T-cell (primary cell): ENCODE measurements around the gene ZNF564. TPM values are rescaled to one million over a fixed set of nuclear protein-coding genes. Genes with fewer than 3 reads are reported as not detected.
"Not testable (repeated sequence)": the region's sequence is repeated elsewhere in the genome, so short reads cannot be mapped to it uniquely, and the experiment has no call there.

Source experiments
- ATAC-seq, 4 experiments: fragments of 200-7000 bp in 3 of 4; fragments of 150-1000 bp in 1 of 4; cut with Tn5 transposase; replicated peaks in 1 of 4; 1 replicate in 3 of 4; 2 replicates in 1 of 4; pipeline ENCODE4 v1.10.0; 2021; ENCODE audit warnings: moderate library complexity in 3 of 4, mild to moderate bottlenecking in 2 of 4, moderate number of reproducible peaks in 1 of 4
- CTCF ChIA-PET, 2 donors: fragments of 300-600 bp; sonication (Branson Sonifier 250); formaldehyde crosslinking; loops; one replicate each; lab custom pipeline; 2022; ENCODE audit warnings: antibody characterized with exemption in 2 of 2; lab: Charles Lee
- POLR2A ChIA-PET, 2 donors: fragments of 300-600 bp; sonication (Branson Sonifier 250); formaldehyde crosslinking; loops; one replicate each; lab custom pipeline; 2022; ENCODE audit warnings: antibody characterized with exemption in 2 of 2; lab: Charles Lee
- DNase-seq, 35 experiments: peaks; one replicate each; pipeline versions ENCODE4 v3.0.0 to v3.0.0-alpha.2; 2013 to 2023
- H3K27ac ChIP-seq: one replicate; pipeline ENCODE4 v1.5.1; 2013; ENCODE audit warnings: low read length
- H3K27me3 ChIP-seq, 2 experiments: replicated peaks in 1 of 2; 1 replicate in 1 of 2; 2 replicates in 1 of 2; pipeline versions ENCODE4 v1.6.1 to v1.7.0; 2013; ENCODE audit warnings: low read length in 1 of 2, mixed read lengths in 1 of 2; ENCODE audit not compliant: control insufficient read depth in 2 of 2, insufficient read depth in 2 of 2; ENCODE audit errors: extremely low read depth in 1 of 2
- H3K36me3 ChIP-seq, 2 donors: 1 replicate in 1 of 2; 2 replicates in 1 of 2; pipeline versions ENCODE4 v1.6.1 to v1.7.0; 2013; ENCODE audit warnings: low read length in 1 of 2; ENCODE audit not compliant: control insufficient read depth in 2 of 2, insufficient read depth in 1 of 2; ENCODE audit errors: extremely low read depth in 1 of 2
- H3K4me1 ChIP-seq, 2 experiments: 1 replicate in 1 of 2; 2 replicates in 1 of 2; pipeline versions ENCODE4 v1.6.1 to v1.7.0; 2013; ENCODE audit warnings: low read length in 2 of 2, mixed read lengths in 1 of 2; ENCODE audit not compliant: insufficient read depth in 2 of 2, control insufficient read depth in 1 of 2; ENCODE audit errors: extremely low read depth in 1 of 2
- H3K4me3 ChIP-seq, 2 donors: 1 replicate in 1 of 2; 2 replicates in 1 of 2; pipeline versions ENCODE4 v1.5.1 to v1.7.0; 2013; ENCODE audit warnings: mild to moderate bottlenecking in 2 of 2, low read length in 1 of 2, moderate library complexity in 1 of 2; ENCODE audit not compliant: control insufficient read depth in 1 of 2; ENCODE audit errors: extremely low read depth in 1 of 2
- H3K9me3 ChIP-seq: 2 replicates; pipeline ENCODE4 v1.7.0; 2013
- H3K27ac Mint-ChIP-seq, 2 donors: one replicate each; pipeline ENCODE4 v1.8.0; 2020 to 2021; ENCODE audit warnings: mild to moderate bottlenecking in 2 of 2, mixed read lengths in 2 of 2
- H3K27me3 Mint-ChIP-seq, 2 donors: one replicate each; pipeline ENCODE4 v1.8.0; 2021 to 2022; ENCODE audit warnings: mixed read lengths in 2 of 2
- H3K36me3 Mint-ChIP-seq: one replicate; pipeline ENCODE4 v1.8.0; 2021; ENCODE audit warnings: mixed read lengths
- H3K4me1 Mint-ChIP-seq, 3 donors: one replicate each; pipeline ENCODE4 v1.8.0; 2020 to 2022; ENCODE audit warnings: mixed read lengths in 3 of 3, mild to moderate bottlenecking in 1 of 3
- H3K4me3 Mint-ChIP-seq, 3 donors: one replicate each; pipeline ENCODE4 v1.8.0; 2020 to 2022; ENCODE audit warnings: mild to moderate bottlenecking in 3 of 3, mixed read lengths in 3 of 3, moderate library complexity in 3 of 3
- H3K9me3 Mint-ChIP-seq, 3 donors: one replicate each; pipeline ENCODE4 v1.8.0; 2020 to 2022; ENCODE audit warnings: mixed read lengths in 3 of 3
- WGBS: methylation state at CpG from one replicate; pipeline ENCODE4 v1.1.5; 2013; ENCODE audit warnings: missing lambda C conversion rate; ENCODE audit not compliant: insufficient coverage; 5-methylcytosine and 5-hydroxymethylcytosine counted together
- total RNA-seq, 35 experiments: library from RNA in 6 of 35; stranded (reverse) in 6 of 35; fragments of 120-200 nt in 1 of 35; gene quantifications; one replicate each; pipeline versions ENCODE4 v1.2.1 to v1.2.4 and lab custom pipeline; 2013 to 2026

The ZNF564 gene
- total RNA-seq, 5 donors from 2014 or later (not counting 1 experiment from before 2014, with no cell fraction given) = 14.2 to 21.8 (median 20.8) TPM

DNA sequence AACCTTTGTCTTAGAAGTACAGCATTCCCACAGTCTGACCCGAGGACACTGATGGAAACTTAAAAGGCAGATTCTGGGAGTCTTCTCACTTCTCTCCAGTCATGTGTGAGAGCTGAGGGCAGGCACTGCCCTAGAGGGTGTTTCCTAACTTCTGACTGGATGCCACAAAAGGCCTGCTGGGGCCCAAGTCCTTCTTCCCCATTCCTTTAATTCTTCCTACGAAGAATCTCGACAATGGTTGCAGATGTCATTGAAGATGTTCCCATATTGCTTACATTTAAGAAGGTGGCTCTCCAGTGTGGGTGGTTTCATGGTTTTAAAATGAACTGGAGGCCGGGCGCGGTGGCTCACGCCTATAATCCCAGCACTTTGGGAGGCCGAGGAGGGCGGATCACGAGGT, 27.4 kb upstream of the ZNF564 start:
- Mint-ChIP-seq H3K4me3 (no peak overlapping the region), H3K36me3 (peaks cover 48% of the 10 kb centered on the region), H3K4me1 (peaks cover 11 to 12% (median 12%) of the 10 kb centered on the region in 3 donors), H3K27ac (no peak overlapping the region), H3K27me3 (no peaks in the 10 kb centered on the region), H3K9me3 (peaks cover 0 to 17% (median 13%) of the 10 kb centered on the region in 3 donors)
- ATAC-seq (no peak), DNase-seq (no peak)
- 100% methylated on average over 1 of the region's 10 CpGs for WGBS
- CTCF ChIA-PET = interaction anchor here (0.6 to 0.7 kb wide), 2 partner anchors 14 to 79 kb away, joined by 4 to 6 read pairs; no protein-coding TSS in a partner anchor
- peaks cover 7 to 8% of the 10 kb centered on the region in 2 experiments for H3K4me1 ChIP-seq
- H3K27me3 ChIP-seq = no peaks in the 10 kb centered on the region
- POLR2A ChIA-PET = no interaction called here
- no peak overlapping the region for H3K4me3 ChIP-seq
- H3K36me3 ChIP-seq = peaks cover 3 to 27% of the 10 kb centered on the region in 2 donors
- no peak overlapping the region for H3K27ac ChIP-seq
- peaks cover 6% of the 10 kb centered on the region for H3K9me3 ChIP-seq

DNA sequence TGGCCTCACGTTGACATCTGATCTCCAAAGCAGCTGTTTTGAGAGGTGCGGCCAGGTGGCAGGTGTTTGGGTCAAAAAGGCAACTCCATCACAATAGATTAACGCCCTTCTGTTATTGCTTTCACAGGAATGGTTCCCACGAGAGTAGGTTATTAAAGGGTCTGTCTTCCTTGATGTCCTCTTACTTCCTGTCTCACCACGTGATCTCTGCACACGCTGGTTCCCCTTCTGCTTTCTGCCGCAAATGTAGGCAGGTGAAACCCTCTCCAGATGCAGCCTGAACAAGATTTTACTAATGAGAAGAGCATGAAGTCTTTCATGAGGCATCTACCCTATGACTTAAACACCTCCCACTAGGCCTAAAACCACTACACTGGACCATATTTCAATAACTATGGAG, 22.8 kb upstream of the ZNF564 start:
- ATAC-seq = peak in 3 of 4 experiments; percentile 57 to 70 (median 65)
- 33% methylated on average over 4 of the region's 7 CpGs for WGBS
- peaks cover 11 to 16% (median 12%) of the 10 kb centered on the region in 3 donors for H3K4me1 Mint-ChIP-seq
- peaks cover 9% of the 10 kb centered on the region for H3K36me3 Mint-ChIP-seq
- no peaks in the 10 kb centered on the region for H3K36me3 ChIP-seq
- no peak overlapping the region for H3K4me3 ChIP-seq
- H3K27me3 Mint-ChIP-seq = no peaks in the 10 kb centered on the region
- no peaks in the 10 kb centered on the region for H3K27me3 ChIP-seq
- H3K27ac Mint-ChIP-seq = peak overlapping the region in 1 of 2 donors; percentile 84
- no peak overlapping the region for H3K27ac ChIP-seq
- peak overlapping the region in 1 of 3 donors; percentile 51 for H3K4me3 Mint-ChIP-seq
- H3K4me1 ChIP-seq = peaks cover 7 to 9% of the 10 kb centered on the region in 2 experiments
- DNase-seq = peak in 7 of 35 experiments; percentile 3 to 32 (median 13)
- no peaks in the 10 kb centered on the region for H3K9me3 Mint-ChIP-seq
- H3K9me3 ChIP-seq = no peaks in the 10 kb centered on the region
- CTCF ChIA-PET = no interaction called here
- POLR2A ChIA-PET = no interaction called here

DNA sequence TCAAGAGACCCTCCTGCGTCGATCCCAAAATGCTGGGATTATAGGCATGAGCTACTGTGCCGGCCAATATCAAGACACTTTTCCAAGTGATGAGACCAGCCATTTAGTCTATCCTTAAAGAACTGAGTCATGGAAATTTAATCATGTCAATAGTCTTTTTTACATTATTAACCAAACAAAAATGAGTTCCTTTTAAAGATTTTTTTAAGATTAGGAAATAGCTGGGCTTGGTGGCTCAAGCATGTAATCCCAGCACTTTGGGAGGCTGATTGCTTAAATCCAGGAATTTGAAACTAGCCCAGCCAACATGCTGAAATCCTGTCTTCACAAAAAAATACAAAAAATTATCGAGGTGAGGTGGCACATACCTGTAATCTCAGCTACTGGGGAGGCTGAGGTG, 16.7 kb upstream of the ZNF564 start:
- 100% methylated on average over 3 of the region's 4 CpGs for WGBS
- H3K36me3 Mint-ChIP-seq = no peaks in the 10 kb centered on the region
- Histone ChIP-seq H3K4me3 (no peak overlapping the region), H3K27ac (no peak overlapping the region), H3K36me3 (no peaks in the 10 kb centered on the region), H3K27me3 (no peaks in the 10 kb centered on the region), H3K9me3 (no peaks in the 10 kb centered on the region), H3K4me1 (peaks cover 0 to 6% of the 10 kb centered on the region in 2 experiments)
- no peak overlapping the region for H3K4me3 Mint-ChIP-seq
- H3K27me3 Mint-ChIP-seq = peaks cover 0 to 1% of the 10 kb centered on the region in 2 donors
- peaks cover 4 to 8% (median 6%) of the 10 kb centered on the region in 3 donors for H3K4me1 Mint-ChIP-seq
- no peak overlapping the region for H3K27ac Mint-ChIP-seq
- ChIA-PET POLR2A (no interaction called here), CTCF (no interaction called here)
- ATAC-seq (no peak), DNase-seq (no peak)
- H3K9me3 Mint-ChIP-seq = no peaks in the 10 kb centered on the region

DNA sequence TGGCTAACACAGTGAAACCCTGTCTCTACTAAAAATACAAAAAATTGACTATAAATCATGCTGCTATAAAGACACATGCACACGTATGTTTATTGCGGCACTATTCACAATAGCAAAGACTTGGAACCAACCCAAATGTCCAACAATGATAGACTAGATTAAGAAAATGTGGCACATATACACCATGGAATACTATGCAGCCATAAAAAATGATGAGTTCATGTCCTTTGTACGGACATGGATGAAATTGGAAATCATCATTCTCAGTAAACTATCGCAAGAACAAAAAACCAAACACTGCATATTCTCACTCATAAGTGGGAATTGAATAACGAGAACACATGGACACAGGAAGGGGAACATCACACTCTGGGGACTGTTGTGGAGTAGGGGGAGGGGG, 15.1 kb upstream of the ZNF564 start:
- POLR2A ChIA-PET, H3K36me3 Mint-ChIP-seq, H3K4me3 ChIP-seq, DNase-seq, H3K9me3 ChIP-seq, H3K36me3 ChIP-seq, H3K9me3 Mint-ChIP-seq, H3K4me1 Mint-ChIP-seq, H3K27me3 ChIP-seq, H3K27ac Mint-ChIP-seq, ATAC-seq, H3K4me3 Mint-ChIP-seq, H3K27ac ChIP-seq, H3K27me3 Mint-ChIP-seq, H3K4me1 ChIP-seq: not testable (repeated sequence)
- WGBS = no CpG with 5 or more reads among the region's 5 CpGs
- CTCF ChIA-PET = interaction anchor here in 1 of 2 donors (0.6 kb wide), 1 partner anchor 179 kb away, joined by 3 read pairs; no protein-coding TSS in a partner anchor

DNA sequence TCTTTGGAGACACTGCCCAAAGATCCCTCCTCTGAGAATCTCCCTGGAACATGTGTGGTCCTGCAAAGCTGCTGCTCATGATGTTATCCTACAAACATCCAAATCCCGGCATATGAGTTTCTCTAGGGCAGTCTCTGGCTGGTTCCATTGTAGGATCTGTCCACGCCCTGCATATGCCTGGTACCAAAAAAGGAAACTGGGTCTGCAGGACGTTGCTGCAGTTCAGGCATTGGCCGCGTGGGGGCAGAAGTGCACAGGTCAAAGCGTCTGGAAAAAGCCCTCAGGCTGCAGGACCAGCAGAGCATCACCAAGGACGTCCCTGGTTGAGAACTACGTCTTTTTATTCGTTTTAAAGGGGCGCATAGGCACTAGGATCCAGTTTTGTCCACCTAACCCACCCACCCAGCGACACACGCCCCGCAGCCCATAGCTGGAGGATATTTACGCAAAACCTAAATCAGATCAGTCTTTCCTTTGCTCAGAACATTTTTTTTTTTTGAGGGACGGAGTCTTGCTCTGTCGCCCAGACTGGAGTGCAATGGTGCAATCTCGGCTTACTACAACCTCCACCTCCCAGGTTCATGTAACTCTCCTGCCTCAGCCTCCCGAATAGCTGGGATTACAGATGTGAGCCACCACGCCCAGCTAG, 12.9 kb upstream of the ZNF564 start:
- Mint-ChIP-seq H3K27ac (peak overlapping the region in 1 of 2 donors; percentile 12), H3K9me3 (no peaks in the 10 kb centered on the region), H3K4me1 (peaks cover 4 to 6% (median 5%) of the 10 kb centered on the region in 3 donors), H3K4me3 (no peak overlapping the region), H3K36me3 (no peaks in the 10 kb centered on the region), H3K27me3 (peaks cover 0 to 1% of the 10 kb centered on the region in 2 donors)
- ATAC-seq = peak; percentile 94 to 96 (median 95)
- POLR2A ChIA-PET = no interaction called here
- Histone ChIP-seq H3K27me3 (no peaks in the 10 kb centered on the region), H3K4me3 (no peak overlapping the region), H3K9me3 (no peaks in the 10 kb centered on the region), H3K36me3 (no peaks in the 10 kb centered on the region), H3K4me1 (peaks cover 0 to 6% of the 10 kb centered on the region in 2 experiments), H3K27ac (no peak overlapping the region)
- WGBS = 16% methylated on average over 13 of the region's 19 CpGs
- DNase-seq = peak; percentile 66 to 94 (median 86)
- CTCF ChIA-PET = interaction anchor here (0.5 to 1.5 kb wide), 10 partner anchors 15 to 283 kb away, joined by 3 to 7 read pairs (median 4); no protein-coding TSS in a partner anchor

DNA sequence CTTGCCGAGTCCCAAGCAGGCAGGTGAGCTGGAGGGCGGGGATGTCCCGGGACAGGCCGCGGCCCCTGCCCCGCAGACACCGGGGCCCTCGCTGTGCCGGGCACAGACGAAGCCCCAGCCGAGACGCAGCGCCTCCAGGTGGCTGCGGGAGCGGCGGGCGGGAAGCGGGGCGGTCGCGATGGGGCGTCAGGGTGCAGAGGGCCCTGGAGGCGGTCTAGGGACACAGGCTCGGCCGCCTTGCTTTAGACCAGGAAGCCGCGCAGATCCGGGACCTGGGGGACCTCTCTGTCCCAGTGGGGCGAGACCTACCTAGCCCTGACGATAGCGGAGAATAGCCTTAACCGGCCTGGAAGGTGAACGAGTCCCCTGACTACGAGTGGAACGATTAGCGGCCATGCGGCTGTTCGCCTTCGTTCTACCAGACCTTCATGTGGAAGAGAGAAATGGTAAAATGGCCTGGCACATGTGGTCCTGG, 4.2 kb upstream of the ZNF564 start:
- Mint-ChIP-seq H3K9me3 (no peaks in the 10 kb centered on the region), H3K27me3 (no peaks in the 10 kb centered on the region), H3K27ac (no peak overlapping the region), H3K4me1 (peaks cover 9 to 23% (median 17%) of the 10 kb centered on the region in 3 donors), H3K36me3 (no peaks in the 10 kb centered on the region), H3K4me3 (no peak overlapping the region)
- H3K27ac ChIP-seq = no peak overlapping the region
- CTCF ChIA-PET = no interaction called here
- H3K27me3 ChIP-seq = peaks cover 0 to 5% of the 10 kb centered on the region in 2 experiments
- no peaks in the 10 kb centered on the region for H3K36me3 ChIP-seq
- peaks cover 4 to 16% of the 10 kb centered on the region in 2 experiments for H3K4me1 ChIP-seq
- no peaks in the 10 kb centered on the region for H3K9me3 ChIP-seq
- no peak for ATAC-seq
- no peak for DNase-seq
- 65% methylated on average over 39 of the region's 39 CpGs for WGBS
- POLR2A ChIA-PET = no interaction called here
- no peak overlapping the region for H3K4me3 ChIP-seq
